Glutamatergic neuron (in vitro differentiated cells): Measurements from ENCODE around the gene CHN1. TPM values are rescaled to one million over a fixed set of nuclear protein-coding genes. Genes with fewer than 3 reads are reported as not detected.

ENCODE experiments used
- DNase-seq: peaks from one replicate; pipeline ENCODE4 v3.0.0; 2022
- H3K27ac Mint-ChIP-seq: one replicate; pipeline ENCODE4 v1.8.0; 2020; ENCODE audit warnings: mild to moderate bottlenecking, mixed read lengths, inconsistent platforms; ENCODE audit not compliant: unreplicated experiment
- H3K27me3 Mint-ChIP-seq: one replicate; pipeline ENCODE4 v1.8.0; 2020; ENCODE audit warnings: mild to moderate bottlenecking, moderate library complexity, mixed read lengths, inconsistent platforms; ENCODE audit not compliant: unreplicated experiment
- H3K36me3 Mint-ChIP-seq: one replicate; pipeline ENCODE4 v1.8.0; 2020; ENCODE audit warnings: mild to moderate bottlenecking, mixed read lengths, inconsistent platforms; ENCODE audit not compliant: unreplicated experiment
- H3K4me1 Mint-ChIP-seq: one replicate; pipeline ENCODE4 v1.8.0; 2020; ENCODE audit warnings: mild to moderate bottlenecking, low read depth, mixed read lengths, inconsistent platforms; ENCODE audit not compliant: unreplicated experiment
- H3K4me3 Mint-ChIP-seq: one replicate; pipeline ENCODE4 v1.8.0; 2020; ENCODE audit warnings: mild to moderate bottlenecking, mixed read lengths, inconsistent platforms; ENCODE audit not compliant: unreplicated experiment
- H3K9me3 Mint-ChIP-seq: one replicate; pipeline ENCODE4 v1.8.0; 2020; ENCODE audit warnings: mild to moderate bottlenecking, moderate library complexity, mixed read lengths, inconsistent platforms; ENCODE audit not compliant: unreplicated experiment
- total RNA-seq: library from RNA; stranded (reverse); fragmentation: NEBNext Ultra II Directional; extraction: Animal tissue kit (Norgen Biotek cat#: 25700); gene quantifications from one replicate; pipeline ENCODE4 v1.2.1, GENCODE V29; 2021; ENCODE audit not compliant: unreplicated experiment
- TF ChIP-seq, protein P1 (sequence below): fragments of 200-600 bp; sonication (generic); IDR thresholded peaks from one replicate; pipeline ENCODE4 v1.5.0; 2021; ENCODE audit not compliant: partially characterized antibody, unreplicated experiment

The CHN1 gene
- total RNA-seq, 1 donor from 2014 or later = 212 TPM

GRCh38 chr2:174916270-174916930 is 88.8 kb downstream of the CHN1 start:
- H3K9me3 Mint-ChIP-seq = no peaks in the 10 kb centered on the region
- no peaks in the 10 kb centered on the region for H3K36me3 Mint-ChIP-seq
- H3K4me3 Mint-ChIP-seq = no peak overlapping the region
- no peaks in the 10 kb centered on the region for H3K27me3 Mint-ChIP-seq
- TF ChIP-seq, protein P1, sequence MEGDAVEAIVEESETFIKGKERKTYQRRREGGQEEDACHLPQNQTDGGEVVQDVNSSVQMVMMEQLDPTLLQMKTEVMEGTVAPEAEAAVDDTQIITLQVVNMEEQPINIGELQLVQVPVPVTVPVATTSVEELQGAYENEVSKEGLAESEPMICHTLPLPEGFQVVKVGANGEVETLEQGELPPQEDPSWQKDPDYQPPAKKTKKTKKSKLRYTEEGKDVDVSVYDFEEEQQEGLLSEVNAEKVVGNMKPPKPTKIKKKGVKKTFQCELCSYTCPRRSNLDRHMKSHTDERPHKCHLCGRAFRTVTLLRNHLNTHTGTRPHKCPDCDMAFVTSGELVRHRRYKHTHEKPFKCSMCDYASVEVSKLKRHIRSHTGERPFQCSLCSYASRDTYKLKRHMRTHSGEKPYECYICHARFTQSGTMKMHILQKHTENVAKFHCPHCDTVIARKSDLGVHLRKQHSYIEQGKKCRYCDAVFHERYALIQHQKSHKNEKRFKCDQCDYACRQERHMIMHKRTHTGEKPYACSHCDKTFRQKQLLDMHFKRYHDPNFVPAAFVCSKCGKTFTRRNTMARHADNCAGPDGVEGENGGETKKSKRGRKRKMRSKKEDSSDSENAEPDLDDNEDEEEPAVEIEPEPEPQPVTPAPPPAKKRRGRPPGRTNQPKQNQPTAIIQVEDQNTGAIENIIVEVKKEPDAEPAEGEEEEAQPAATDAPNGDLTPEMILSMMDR = no peak
- DNase-seq = no peak
- H3K27ac Mint-ChIP-seq = no peak overlapping the region
- H3K4me1 Mint-ChIP-seq = no peaks in the 10 kb centered on the region

- TF ChIP-seq, protein P1 = no peak
- DNase-seq = no peak
- Mint-ChIP-seq H3K27me3 (no peaks in the 10 kb centered on the region), H3K9me3 (no peaks in the 10 kb centered on the region), H3K27ac (no peak overlapping the region), H3K4me1 (no peaks in the 10 kb centered on the region), H3K36me3 (no peaks in the 10 kb centered on the region), H3K4me3 (no peak overlapping the region)
These were observed 90.1 kb downstream of the CHN1 start for GRCh38 chr2:174914853-174915760.

DNA sequence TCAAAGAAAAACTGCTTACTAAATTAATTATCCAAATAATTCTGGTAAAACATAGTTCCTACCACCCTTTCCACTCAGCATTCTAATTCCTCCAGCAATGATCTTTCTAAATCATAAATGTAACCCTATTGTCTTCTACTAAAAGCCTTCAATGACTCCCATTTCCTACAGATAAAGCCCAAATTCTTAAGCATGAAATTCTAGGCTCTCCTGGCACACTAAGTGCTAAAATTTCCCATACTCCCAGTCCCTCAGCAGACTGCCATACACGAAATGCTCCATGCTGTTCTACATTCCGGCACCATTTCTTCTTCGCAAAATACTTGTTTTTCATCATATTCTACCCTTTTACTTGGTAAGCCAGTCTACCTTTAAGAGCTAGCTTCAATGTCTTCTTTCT is 96.9 kb downstream of the CHN1 start:
- Mint-ChIP-seq H3K4me3 (no peak overlapping the region), H3K27me3 (no peaks in the 10 kb centered on the region), H3K27ac (no peak overlapping the region), H3K9me3 (no peaks in the 10 kb centered on the region), H3K36me3 (no peaks in the 10 kb centered on the region), H3K4me1 (peaks cover 2% of the 10 kb centered on the region)
- DNase-seq = no peak
- TF ChIP-seq, protein P1 = no peak

- Mint-ChIP-seq H3K4me3 (no peak overlapping the region), H3K9me3 (no peaks in the 10 kb centered on the region), H3K4me1 (peaks cover 19% of the 10 kb centered on the region), H3K36me3 (no peaks in the 10 kb centered on the region), H3K27me3 (no peaks in the 10 kb centered on the region), H3K27ac (peak overlapping the region; percentile 7)
- no peak for DNase-seq
- TF ChIP-seq, protein P1 = no peak
These were observed 102.0 kb downstream of the CHN1 start for GRCh38 chr2:174903264-174903556.

DNA sequence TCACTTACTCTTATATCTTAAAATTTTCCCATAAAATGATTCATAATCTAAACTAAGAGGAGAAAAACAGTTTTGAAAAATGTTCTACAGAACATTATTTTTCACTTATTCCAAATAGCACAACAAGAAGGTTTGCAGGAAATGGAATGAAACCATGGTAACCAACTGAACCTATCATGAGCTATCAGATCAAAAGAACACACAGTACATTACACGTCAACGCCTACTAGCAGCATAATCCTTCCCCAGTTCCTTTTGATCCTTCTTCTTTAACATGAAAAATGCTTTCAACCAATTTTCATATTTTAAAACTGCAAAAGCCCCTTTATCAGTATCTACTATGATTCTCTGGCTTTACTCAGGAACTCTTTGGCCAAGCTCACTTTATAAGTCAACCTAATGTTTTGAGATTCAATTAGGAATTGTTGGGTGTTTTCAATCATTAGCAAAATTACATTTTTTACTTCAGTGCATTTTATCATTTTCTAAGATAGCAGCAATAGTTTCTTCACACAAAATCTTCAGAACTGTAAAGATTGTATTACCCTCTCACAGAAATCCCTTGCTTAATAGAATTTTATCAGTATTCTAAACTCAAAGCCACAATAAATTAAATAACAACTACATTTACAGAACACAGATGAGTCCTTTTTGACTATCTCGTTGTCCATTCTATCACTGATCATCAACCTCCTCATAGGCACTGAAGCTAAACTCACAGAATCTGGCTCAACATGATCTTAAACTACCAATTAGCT is 102.5 kb downstream of the CHN1 start:
- Mint-ChIP-seq H3K9me3 (no peaks in the 10 kb centered on the region), H3K4me3 (no peak overlapping the region), H3K27ac (peak overlapping the region; percentile 7), H3K4me1 (peaks cover 19% of the 10 kb centered on the region), H3K27me3 (no peaks in the 10 kb centered on the region), H3K36me3 (no peaks in the 10 kb centered on the region)
- TF ChIP-seq, protein P1 = no peak
- DNase-seq = no peak
